Activated CD4-positive, alpha-beta memory T cell treated with anti-CD3 and anti-CD28 coated beads for 36 hours (primary cell): Measurements from ENCODE around the gene STARD7. TPM values are rescaled to one million over a fixed set of nuclear protein-coding genes. Genes with fewer than 3 reads are reported as not detected.
"Not testable (repeated sequence)": the region's sequence is repeated elsewhere in the genome, so short reads cannot be mapped to it uniquely, and the experiment has no call there.

Source experiments
- CTCF ChIA-PET: fragments of 350-600 bp; sonication (Branson Sonifier 250); formaldehyde crosslinking; loops from one replicate; lab custom pipeline; 2021; ENCODE audit warnings: antibody characterized with exemption, inconsistent platforms; lab: Charles Lee
- POLR2A ChIA-PET: fragments of 350-600 bp; sonication (Branson Sonifier 250); formaldehyde crosslinking; loops from one replicate; lab custom pipeline; 2021; ENCODE audit warnings: antibody characterized with exemption; lab: Charles Lee
- DNase-seq: peaks from one replicate; pipeline ENCODE4 v3.0.0-alpha.2; 2020
- H3K27ac Mint-ChIP-seq: one replicate; pipeline ENCODE4 v1.8.0; 2021; ENCODE audit warnings: mixed read lengths
- H3K27me3 Mint-ChIP-seq: one replicate; pipeline ENCODE4 v1.8.0; 2021; ENCODE audit warnings: mixed read lengths
- H3K36me3 Mint-ChIP-seq: one replicate; pipeline ENCODE4 v1.8.0; 2021; ENCODE audit warnings: mixed read lengths
- H3K4me1 Mint-ChIP-seq: one replicate; pipeline ENCODE4 v1.8.0; 2021; ENCODE audit warnings: low read depth, mixed read lengths
- H3K4me3 Mint-ChIP-seq: one replicate; pipeline ENCODE4 v1.8.0; 2021; ENCODE audit warnings: mild to moderate bottlenecking, mixed read lengths
- H3K9me3 Mint-ChIP-seq: one replicate; pipeline ENCODE4 v1.8.0; 2021; ENCODE audit warnings: mixed read lengths
- intact Hi-C: fragments of 100-400 bp; cut with micrococcal nuclease; formaldehyde crosslinking; loops from one replicate; pipeline ENCODE4 v1.15.1; 2023
- total RNA-seq, 2 experiments: library from RNA; stranded (reverse); gene quantifications; one replicate each; pipeline ENCODE4 v1.2.3, GENCODE V29; 2021

The STARD7 gene
- total RNA-seq, 2 experiments from 2014 or later = 173 to 181 TPM

- H3K36me3 Mint-ChIP-seq = peaks cover 38% of the 10 kb centered on the region
- no peaks in the 10 kb centered on the region for H3K9me3 Mint-ChIP-seq
- H3K4me1 Mint-ChIP-seq = peaks cover 63% of the 10 kb centered on the region
- H3K4me3 Mint-ChIP-seq = peak overlapping the region; percentile 85
- peaks cover 4% of the 10 kb centered on the region for H3K27me3 Mint-ChIP-seq
- peak overlapping the region; percentile 100 for H3K27ac Mint-ChIP-seq
- CTCF ChIA-PET = interaction anchor here (0.6 to 13.8 kb wide), 8 partner anchors 8 to 693 kb away, joined by 3 to 474 read pairs (median 12); partner anchors contain the start of gene ASTL
- intact Hi-C loops = loop anchor here (1.0 to 5.0 kb wide), 7 partner anchors 11 to 491 kb away; partner anchors contain the start of genes ANKRD36C, ARID5A and KANSL3
- peak; percentile 96 for DNase-seq
- POLR2A ChIA-PET = interaction anchor here (1.0 to 11.0 kb wide), 7 partner anchors 8 to 121 kb away, joined by 3 to 206 read pairs (median 9); partner anchors contain the start of gene ASTL
These were observed 62.3 kb downstream of the STARD7 start for GRCh38 chr2:96146153-96146880.

DNA sequence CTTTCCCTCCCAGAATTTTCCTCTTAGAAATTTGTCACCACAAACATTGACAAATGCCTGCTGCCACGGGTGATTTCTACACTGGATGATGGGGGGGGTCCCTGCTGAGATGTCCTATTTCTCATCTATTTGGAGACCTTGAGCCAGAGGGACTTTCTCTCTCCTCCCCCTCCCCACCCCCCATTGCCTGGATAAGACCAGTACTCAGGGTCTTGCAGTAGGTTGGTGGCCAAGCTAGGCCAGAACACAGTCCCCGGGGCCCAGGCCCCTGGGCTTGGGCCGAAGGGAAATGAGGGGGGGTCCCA lies 62.8 kb downstream of the STARD7 start:
- POLR2A ChIA-PET = interaction anchor here (1.0 to 11.0 kb wide), 6 partner anchors 12 to 121 kb away, joined by 3 to 206 read pairs (median 32); no protein-coding TSS in a partner anchor
- no peak for DNase-seq
- Mint-ChIP-seq H3K4me3 (peak overlapping the region; percentile 85), H3K27me3 (peaks cover 4% of the 10 kb centered on the region), H3K4me1 (peaks cover 62% of the 10 kb centered on the region), H3K36me3 (peaks cover 38% of the 10 kb centered on the region), H3K27ac (peak overlapping the region; percentile 100), H3K9me3 (no peaks in the 10 kb centered on the region)
- intact Hi-C loops = loop anchor here (1.0 to 5.0 kb wide), 10 partner anchors 12 to 492 kb away; partner anchors contain the start of genes ANKRD36C, ARID5A, KANSL3 and STARD7
- CTCF ChIA-PET = interaction anchor here (1.4 to 13.8 kb wide), 6 partner anchors 7 to 153 kb away, joined by 3 to 474 read pairs (median 20); partner anchors contain the start of gene ASTL

- Mint-ChIP-seq H3K9me3 (no peaks in the 10 kb centered on the region), H3K4me3 (peak within 1 kb of the TSS; percentile 96), H3K27ac (peak within 1 kb of the TSS; percentile 100), H3K27me3 (peaks cover 4% of the 10 kb centered on the region), H3K4me1 (peaks cover 57% of the 10 kb centered on the region), H3K36me3 (peaks cover 38% of the 10 kb centered on the region)
- DNase-seq = peak; percentile 96
- intact Hi-C loops = loop anchor here (1.0 to 5.0 kb wide), 6 partner anchors 14 to 492 kb away; partner anchors contain the start of genes ANKRD36C, KANSL3 and STARD7
- ChIA-PET POLR2A (interaction anchor here (1.0 to 11.0 kb wide), 6 partner anchors 13 to 122 kb away, joined by 3 to 206 read pairs (median 32); no protein-coding TSS in a partner anchor), CTCF (interaction anchor here (1.1 to 13.8 kb wide), 7 partner anchors 13 to 152 kb away, joined by 3 to 474 read pairs (median 9); no protein-coding TSS in a partner anchor)
These were observed 63.4 kb downstream of the STARD7 start, which contains the start of gene DUSP2 for GRCh38 chr2:96145036-96145847. Gene DUSP2, minus strand, starts transcription at chr2:96145440. Its CDS starts 86 bp downstream, at chr2:96145354.

DNA sequence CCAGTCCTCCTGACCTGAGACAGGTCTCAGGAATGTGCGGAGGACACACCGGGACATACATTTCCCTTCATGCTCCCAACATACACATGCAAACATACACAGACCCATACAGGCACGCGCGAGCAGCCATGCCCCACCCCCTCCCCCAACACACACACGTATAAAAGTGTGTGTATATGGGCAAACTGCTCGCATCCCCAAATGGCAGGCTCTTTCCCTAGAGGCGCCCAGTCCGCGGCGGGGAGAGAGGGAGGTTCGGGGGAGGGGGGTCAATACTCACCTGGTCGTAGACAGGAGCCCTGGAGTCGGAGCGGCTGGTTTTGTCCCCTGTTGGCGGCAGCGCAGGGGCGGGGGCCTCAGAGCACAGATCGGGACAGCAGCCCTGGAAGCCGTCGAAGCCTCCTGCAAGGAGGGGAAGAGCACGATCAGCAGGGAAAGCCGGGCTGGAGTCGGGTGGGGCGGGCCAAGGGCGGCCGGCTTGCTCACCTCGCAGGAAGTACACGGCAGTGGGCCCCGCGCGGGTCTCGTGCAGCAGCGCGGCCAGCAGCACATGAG lies 64.1 kb downstream of the STARD7 start:
- intact Hi-C loops = loop anchor here (1.0 to 5.0 kb wide), 6 partner anchors 14 to 493 kb away; partner anchors contain the start of genes ANKRD36C, KANSL3 and STARD7
- Mint-ChIP-seq H3K9me3 (no peaks in the 10 kb centered on the region), H3K4me3 (peak overlapping the region; percentile 96), H3K36me3 (peaks cover 38% of the 10 kb centered on the region), H3K27ac (peak overlapping the region; percentile 95), H3K4me1 (peaks cover 55% of the 10 kb centered on the region), H3K27me3 (peaks cover 4% of the 10 kb centered on the region)
- ChIA-PET CTCF (interaction anchor here (1.1 to 13.8 kb wide), 7 partner anchors 14 to 152 kb away, joined by 3 to 474 read pairs (median 6); partner anchors contain the start of gene ADRA2B), POLR2A (interaction anchor here (1.6 to 11.0 kb wide), 4 partner anchors 14 to 122 kb away, joined by 4 to 206 read pairs (median 117); no protein-coding TSS in a partner anchor)
- DNase-seq = peak; percentile 50

GRCh38 chr2:96143848-96144480 lies 64.7 kb downstream of the STARD7 start:
- intact Hi-C loops = loop anchor here (2.0 kb wide), 1 partner anchor 13 kb away; no protein-coding TSS in a partner anchor
- H3K9me3 Mint-ChIP-seq = no peaks in the 10 kb centered on the region
- peaks cover 38% of the 10 kb centered on the region for H3K36me3 Mint-ChIP-seq
- POLR2A ChIA-PET = interaction anchor here (1.5 to 11.0 kb wide), 5 partner anchors 10 to 30 kb away, joined by 5 to 206 read pairs (median 61); no protein-coding TSS in a partner anchor
- CTCF ChIA-PET = interaction anchor here (0.8 to 13.8 kb wide), 9 partner anchors 13 to 119 kb away, joined by 3 to 474 read pairs (median 4); partner anchors contain the start of gene ADRA2B
- peak overlapping the region; percentile 95 for H3K27ac Mint-ChIP-seq
- peak overlapping the region; percentile 96 for H3K4me3 Mint-ChIP-seq
- H3K27me3 Mint-ChIP-seq = peaks cover 4% of the 10 kb centered on the region
- DNase-seq = peak; percentile 51
- peaks cover 55% of the 10 kb centered on the region for H3K4me1 Mint-ChIP-seq

- H3K27me3 Mint-ChIP-seq = peaks cover 3% of the 10 kb centered on the region
- peak; percentile 62 for DNase-seq
- H3K9me3 Mint-ChIP-seq = no peaks in the 10 kb centered on the region
- peak overlapping the region; percentile 95 for H3K27ac Mint-ChIP-seq
- peak overlapping the region; percentile 96 for H3K4me3 Mint-ChIP-seq
- H3K4me1 Mint-ChIP-seq = peaks cover 52% of the 10 kb centered on the region
- ChIA-PET CTCF (interaction anchor here (0.8 to 13.8 kb wide), 9 partner anchors 12 to 151 kb away, joined by 3 to 474 read pairs (median 6); partner anchors contain the start of genes ADRA2B and ANKRD36C), POLR2A (interaction anchor here (1.3 to 11.0 kb wide), 8 partner anchors 10 to 123 kb away, joined by 5 to 206 read pairs (median 8); partner anchors contain the start of genes CIAO1, STARD7 and TMEM127)
- intact Hi-C loops = no loop called here
- peaks cover 38% of the 10 kb centered on the region for H3K36me3 Mint-ChIP-seq
These were observed 65.3 kb downstream of the STARD7 start for GRCh38 chr2:96143231-96143847.

DNA sequence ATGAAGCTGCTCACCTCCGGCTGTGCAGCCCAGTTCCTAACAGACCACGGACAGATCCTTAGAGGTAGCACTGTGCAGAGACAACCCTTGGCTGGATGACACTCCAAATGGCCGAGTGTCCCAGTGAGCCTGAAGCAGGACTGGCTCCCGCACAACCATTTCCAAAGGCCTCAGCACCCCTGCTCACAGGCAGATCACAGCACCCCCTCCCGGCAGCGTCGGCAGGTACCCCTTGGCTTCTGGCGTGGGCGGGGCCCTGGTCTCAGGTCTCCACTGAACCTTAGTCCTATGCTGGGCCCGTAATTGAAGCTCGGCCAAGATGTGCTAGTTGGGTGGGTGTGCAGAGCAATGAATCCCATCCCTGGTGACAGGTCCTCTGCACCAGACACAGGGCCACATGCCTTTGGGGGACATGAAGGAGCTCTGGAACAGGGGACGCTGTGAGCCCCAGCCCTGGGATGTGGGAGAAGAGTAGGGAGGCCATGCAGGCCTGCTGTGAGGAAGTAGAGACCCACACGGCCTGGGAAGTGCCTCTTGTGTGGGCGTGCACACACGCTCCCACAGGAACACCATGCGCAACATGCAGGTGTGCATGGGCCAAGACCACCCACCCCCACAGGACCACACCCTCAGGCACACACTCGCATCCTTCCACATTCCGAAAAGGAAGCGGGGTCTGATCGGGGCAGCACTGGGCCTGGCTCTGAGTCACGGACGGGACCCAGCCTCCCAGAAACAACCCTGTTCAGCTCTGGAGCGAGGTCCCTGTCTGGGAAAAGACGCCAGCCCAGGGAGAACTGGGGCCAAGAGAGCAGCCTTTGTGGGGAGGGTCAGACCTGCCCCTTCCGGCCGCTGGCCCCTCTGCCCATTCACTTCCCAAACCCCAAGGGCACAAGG lies 66.2 kb downstream of the STARD7 start:
- Mint-ChIP-seq H3K27ac (peak overlapping the region; percentile 95), H3K4me3 (peak overlapping the region; percentile 96), H3K4me1 (peaks cover 44% of the 10 kb centered on the region), H3K9me3 (no peaks in the 10 kb centered on the region), H3K27me3 (peaks cover 3% of the 10 kb centered on the region), H3K36me3 (peaks cover 35% of the 10 kb centered on the region)
- ChIA-PET POLR2A (interaction anchor here (0.6 to 11.0 kb wide), 11 partner anchors 9 to 396 kb away, joined by 3 to 206 read pairs (median 6); partner anchors contain the start of genes CIAO1, STARD7 and TMEM127), CTCF (interaction anchor here (0.5 to 13.8 kb wide), 18 partner anchors 9 to 150 kb away, joined by 3 to 474 read pairs (median 4); partner anchors contain the start of genes ADRA2B and ANKRD36C)
- peak; percentile 91 for DNase-seq
- intact Hi-C loops = no loop called here

GRCh38 chr2:96141624-96141967 lies 67.0 kb downstream of the STARD7 start:
- Mint-ChIP-seq H3K4me3 (peak overlapping the region; percentile 96), H3K27ac (peak overlapping the region; percentile 95), H3K36me3 (peaks cover 35% of the 10 kb centered on the region), H3K4me1 (peaks cover 35% of the 10 kb centered on the region)
- intact Hi-C loops, DNase-seq, H3K27me3 Mint-ChIP-seq, H3K9me3 Mint-ChIP-seq: not testable (repeated sequence)
- ChIA-PET CTCF (interaction anchor here (0.7 to 13.8 kb wide), 11 partner anchors 9 to 149 kb away, joined by 3 to 474 read pairs (median 7); partner anchors contain the start of genes ADRA2B, ANKRD36C and STARD7), POLR2A (interaction anchor here (1.5 to 11.0 kb wide), 6 partner anchors 8 to 125 kb away, joined by 4 to 173 read pairs (median 8); partner anchors contain the start of genes CIAO1 and TMEM127)
